Prostate gland (tissue), 2 donors: ENCODE measurements around the gene ORMDL3. TPM values are rescaled to one million over a fixed set of nuclear protein-coding genes. Genes with fewer than 3 reads are reported as not detected.

ENCODE experiments used
- DNase-seq: peaks from one replicate; pipeline ENCODE4 v3.0.0-alpha.2; 2019; ENCODE audit warnings: low spot score
- H3K27ac ChIP-seq, 2 donors: fragments of 200-600 bp; sonication (generic); 2 replicates each; pipeline ENCODE4 v1.5.1; 2017 to 2019
- H3K27me3 ChIP-seq: fragments of 200-600 bp; sonication (generic); replicated peaks from 2 replicates; pipeline ENCODE4 v1.5.1; 2019; ENCODE audit not compliant: insufficient read depth
- H3K36me3 ChIP-seq, 2 donors: fragments of 200-600 bp; sonication (generic); 1 replicate in 1 of 2; 2 replicates in 1 of 2; pipeline versions ENCODE4 v1.5.1 to v1.8.1; 2017 to 2019
- H3K4me1 ChIP-seq: fragments of 200-600 bp; sonication (generic); replicated peaks from 2 replicates; pipeline ENCODE4 v1.5.1; 2019
- H3K4me3 ChIP-seq, 2 donors: fragments of 200-600 bp; sonication (generic); 2 replicates each; pipeline ENCODE4 v1.5.1; 2017 to 2019
- H3K9me3 ChIP-seq: fragments of 200-600 bp; sonication (generic); 2 replicates; pipeline ENCODE4 v1.5.1; 2017
- CTCF ChIP-seq, 4 experiments: fragments of 200-600 bp in 2 of 4; fragments of 450-650 bp in 2 of 4; sonication (generic) in 2 of 4; IDR thresholded peaks; 1 replicate in 3 of 4; 2 replicates in 1 of 4; pipeline ENCODE4 v1.5.1; 2016 to 2019; ENCODE audit warnings: antibody characterized with exemption in 4 of 4, mild to moderate bottlenecking in 2 of 4, moderate library complexity in 2 of 4
- POLR2A ChIP-seq: fragments of 450-650 bp; IDR thresholded peaks from one replicate; pipeline ENCODE4 v1.6.1; 2016; ENCODE audit warnings: antibody characterized with exemption, mild to moderate bottlenecking
- POLR2AphosphoS5 ChIP-seq: sonication (generic); formaldehyde crosslinking; IDR thresholded peaks from one replicate; pipeline ENCODE4 v1.6.1; 2017; ENCODE audit warnings: antibody characterized with exemption
- WGBS: methylation state at CpG from one replicate; pipeline ENCODE4 v1.1.5; 2018; 5-methylcytosine and 5-hydroxymethylcytosine counted together
- intact Hi-C: fragments of 100-400 bp; cut with DNase I; formaldehyde crosslinking; loops from one replicate; pipeline ENCODE4 v1.14.2; 2022
- total RNA-seq, 2 donors: library from RNA; depleted of rRNA; stranded (reverse); fragments of >200 nt; gene quantifications; one replicate each; pipeline ENCODE4 v1.1.0, GENCODE V29; 2016

The ORMDL3 gene
- total RNA-seq, 2 donors from 2014 or later, result 82.4 to 91.6 TPM

GRCh38 chr17:39971076-39971603 lies 43.7 kb upstream of the ORMDL3 start:
- H3K27ac ChIP-seq, result no peak overlapping the region
- H3K4me3 ChIP-seq, result no peak overlapping the region
- no peaks in the 10 kb centered on the region for H3K27me3 ChIP-seq
- no peaks in the 10 kb centered on the region for H3K9me3 ChIP-seq
- intact Hi-C loops, result no loop called here
- no peak for DNase-seq
- no peaks in the 10 kb centered on the region for H3K4me1 ChIP-seq
- no peaks in the 10 kb centered on the region for H3K36me3 ChIP-seq
- 86% methylated on average over 4 of the region's 4 CpGs for WGBS
- TF ChIP-seq POLR2A (no peak), CTCF (IDR thresholded peaks at IDR 0.05) (no peak), POLR2AphosphoS5 (no peak)

- no peak for DNase-seq
- H3K27ac ChIP-seq, result no peak overlapping the region
- no peak overlapping the region for H3K4me3 ChIP-seq
- no peaks in the 10 kb centered on the region for H3K4me1 ChIP-seq
- intact Hi-C loops, result no loop called here
- no peaks in the 10 kb centered on the region for H3K36me3 ChIP-seq
- no peaks in the 10 kb centered on the region for H3K9me3 ChIP-seq
- 70% methylated on average over 7 of the region's 7 CpGs for WGBS
- H3K27me3 ChIP-seq, result no peaks in the 10 kb centered on the region
- TF ChIP-seq POLR2AphosphoS5 (no peak), CTCF (IDR thresholded peaks at IDR 0.05) (no peak), POLR2A (no peak)
Observed at GRCh38 chr17:39970157-39970692, 42.8 kb upstream of the ORMDL3 start.

- Histone ChIP-seq H3K27me3 (no peaks in the 10 kb centered on the region), H3K27ac (no peak overlapping the region), H3K4me1 (no peaks in the 10 kb centered on the region), H3K36me3 (no peaks in the 10 kb centered on the region), H3K4me3 (no peak overlapping the region), H3K9me3 (no peaks in the 10 kb centered on the region)
- intact Hi-C loops, result no loop called here
- no peak for DNase-seq
- no peak for TF ChIP-seq POLR2AphosphoS5
- no peak for TF ChIP-seq CTCF (IDR thresholded peaks at IDR 0.05)
- no peak for TF ChIP-seq POLR2A
- 64% methylated on average over 6 of the region's 6 CpGs for WGBS
Observed at GRCh38 chr17:39969375-39969774, 42.0 kb upstream of the ORMDL3 start.

GRCh38 chr17:39968761-39969160 lies 41.4 kb upstream of the ORMDL3 start:
- 73% methylated on average over 2 of the region's 2 CpGs for WGBS
- TF ChIP-seq POLR2A, result no peak
- no peak for TF ChIP-seq POLR2AphosphoS5
- TF ChIP-seq CTCF (IDR thresholded peaks at IDR 0.05), result no peak
- H3K9me3 ChIP-seq, result no peaks in the 10 kb centered on the region
- H3K4me1 ChIP-seq, result no peaks in the 10 kb centered on the region
- no peaks in the 10 kb centered on the region for H3K27me3 ChIP-seq
- H3K4me3 ChIP-seq, result no peak overlapping the region
- intact Hi-C loops, result no loop called here
- no peak for DNase-seq
- no peak overlapping the region for H3K27ac ChIP-seq
- H3K36me3 ChIP-seq, result no peaks in the 10 kb centered on the region

GRCh38 chr17:39966771-39967170 lies 39.4 kb upstream of the ORMDL3 start:
- no peaks in the 10 kb centered on the region for H3K27me3 ChIP-seq

More at GRCh38 chr17:39966771-39967170, 39.4 kb upstream of the ORMDL3 start:
- WGBS, result 65% methylated on average over 6 of the region's 6 CpGs
- Histone ChIP-seq H3K27ac (no peak overlapping the region), H3K4me3 (no peak overlapping the region), H3K9me3 (no peaks in the 10 kb centered on the region), H3K4me1 (no peaks in the 10 kb centered on the region), H3K36me3 (no peaks in the 10 kb centered on the region)
- TF ChIP-seq CTCF (IDR thresholded peaks at IDR 0.05), result no peak
- intact Hi-C loops, result no loop called here
- DNase-seq, result no peak
